HFF-Myc (cell line): ENCODE data around the gene IRAK4.
"Not testable (repeated sequence)": the region's sequence is repeated elsewhere in the genome, so short reads cannot be mapped to it uniquely, and the experiment has no call there.

ENCODE experiments used
- DNase-seq: peaks from one replicate; pipeline ENCODE4 v3.0.0-alpha.2; 2011; ENCODE audit warnings: low read depth; ENCODE audit errors: extremely low read depth
- H3K4me3 ChIP-seq: replicated peaks from 2 replicates; pipeline ENCODE4 v1.5.1; 2011; ENCODE audit warnings: low read depth, mild to moderate bottlenecking, control low read depth, low read length
- TF ChIP-seq, protein P1 (sequence below): IDR thresholded peaks from 2 replicates; pipeline ENCODE4 v1.5.1; 2012; ENCODE audit warnings: mild to moderate bottlenecking, low read depth, low read length, control low read depth; ENCODE audit errors: missing control alignments

Gene IRAK4

GRCh38 chr12:43749016-43749415 lies 9.7 kb upstream of the IRAK4 start:
- DNase-seq: no peak
- TF ChIP-seq, protein P1, sequence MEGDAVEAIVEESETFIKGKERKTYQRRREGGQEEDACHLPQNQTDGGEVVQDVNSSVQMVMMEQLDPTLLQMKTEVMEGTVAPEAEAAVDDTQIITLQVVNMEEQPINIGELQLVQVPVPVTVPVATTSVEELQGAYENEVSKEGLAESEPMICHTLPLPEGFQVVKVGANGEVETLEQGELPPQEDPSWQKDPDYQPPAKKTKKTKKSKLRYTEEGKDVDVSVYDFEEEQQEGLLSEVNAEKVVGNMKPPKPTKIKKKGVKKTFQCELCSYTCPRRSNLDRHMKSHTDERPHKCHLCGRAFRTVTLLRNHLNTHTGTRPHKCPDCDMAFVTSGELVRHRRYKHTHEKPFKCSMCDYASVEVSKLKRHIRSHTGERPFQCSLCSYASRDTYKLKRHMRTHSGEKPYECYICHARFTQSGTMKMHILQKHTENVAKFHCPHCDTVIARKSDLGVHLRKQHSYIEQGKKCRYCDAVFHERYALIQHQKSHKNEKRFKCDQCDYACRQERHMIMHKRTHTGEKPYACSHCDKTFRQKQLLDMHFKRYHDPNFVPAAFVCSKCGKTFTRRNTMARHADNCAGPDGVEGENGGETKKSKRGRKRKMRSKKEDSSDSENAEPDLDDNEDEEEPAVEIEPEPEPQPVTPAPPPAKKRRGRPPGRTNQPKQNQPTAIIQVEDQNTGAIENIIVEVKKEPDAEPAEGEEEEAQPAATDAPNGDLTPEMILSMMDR: no peak
- no peak overlapping the region for H3K4me3 ChIP-seq

DNA sequence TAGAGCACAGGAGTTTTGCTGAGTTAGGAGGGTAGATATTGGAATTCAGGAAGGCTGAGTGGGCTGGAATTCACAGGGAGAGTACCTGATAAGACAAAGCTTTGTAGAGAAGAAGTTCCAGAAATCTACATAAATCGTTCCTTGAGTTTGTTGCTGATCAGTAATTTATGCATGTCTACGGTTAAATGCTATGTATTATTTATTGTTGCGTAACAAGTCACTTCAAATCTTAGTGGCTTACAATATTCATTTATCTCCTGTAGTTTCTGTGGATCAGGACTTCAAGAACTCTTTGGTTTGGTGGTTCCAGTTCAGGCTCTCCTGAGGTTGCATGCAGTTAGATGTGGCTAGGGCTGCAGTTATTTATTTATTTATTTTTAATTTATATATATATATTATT lies 7.9 kb upstream of the IRAK4 start:
- DNase-seq: no peak
- no peak overlapping the region for H3K4me3 ChIP-seq
- TF ChIP-seq, protein P1: no peak

DNA sequence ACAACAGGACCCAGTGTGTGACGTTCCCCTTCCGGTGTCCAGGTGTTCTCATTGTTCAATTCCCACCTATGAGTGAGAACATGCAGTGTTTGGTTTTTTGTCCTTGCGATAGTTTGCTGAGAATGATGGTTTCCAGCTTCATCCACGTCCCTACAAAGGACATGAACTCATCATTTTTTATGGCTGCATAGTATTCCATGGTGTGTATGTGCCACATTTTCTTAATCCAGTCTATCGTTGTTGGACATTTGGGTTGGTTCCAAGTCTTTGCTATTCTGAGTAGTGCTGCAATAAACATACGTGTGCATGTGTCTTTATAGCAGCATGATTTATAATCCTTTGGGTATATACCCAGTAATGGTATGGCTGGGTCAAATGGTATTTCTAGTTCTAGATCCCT lies 7.4 kb upstream of the IRAK4 start:
- not testable (repeated sequence) for DNase-seq, H3K4me3 ChIP-seq

GRCh38 chr12:43754015-43754414 lies 4.7 kb upstream of the IRAK4 start:
- DNase-seq: no peak
- H3K4me3 ChIP-seq: no peak overlapping the region
- TF ChIP-seq, protein P1: no peak

DNA sequence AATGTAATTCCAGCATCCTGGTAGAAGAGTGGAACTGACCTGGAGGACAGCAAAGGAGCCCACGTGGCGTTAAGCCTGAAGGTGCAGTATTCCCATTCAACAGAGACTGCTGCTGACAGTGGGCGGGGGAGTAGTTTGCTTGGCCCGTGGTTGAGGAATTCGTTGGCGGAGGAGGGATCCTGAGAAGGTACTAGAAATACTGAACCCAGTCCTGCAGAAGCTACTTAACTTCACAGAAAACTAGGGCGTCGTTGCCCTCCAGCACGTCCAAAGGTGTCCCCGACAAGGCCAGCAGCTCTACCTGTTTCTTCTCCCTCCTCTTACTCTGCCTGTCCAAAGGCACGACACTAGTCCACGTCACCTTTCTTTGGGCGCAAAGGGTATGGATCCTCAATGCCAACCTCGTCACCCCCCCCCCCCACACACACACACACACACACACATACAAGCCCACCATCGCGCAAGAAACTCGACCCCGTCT lies 464 bp upstream of the IRAK4 start:
- peak overlapping the region; percentile 82 for H3K4me3 ChIP-seq
- DNase-seq: no peak
- TF ChIP-seq, protein P1: no peak

DNA sequence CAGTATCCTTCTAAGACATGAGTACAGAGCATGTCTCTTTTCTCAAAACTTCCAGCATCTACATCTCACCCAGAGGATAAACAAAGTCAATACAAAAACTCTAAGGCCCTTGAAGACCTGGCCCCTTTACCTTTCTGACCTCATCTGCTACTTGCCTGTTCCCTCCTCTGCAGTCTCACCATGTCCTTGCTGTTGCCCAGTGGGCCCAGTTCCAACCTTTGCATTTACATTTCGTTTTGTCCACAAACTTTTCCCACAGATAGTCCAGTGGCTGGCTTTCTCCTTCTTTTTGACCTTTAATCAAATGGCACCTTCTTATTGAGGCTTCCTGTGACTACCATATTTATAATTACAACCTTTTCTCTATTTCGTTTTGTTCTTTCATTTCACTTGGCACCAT lies 1.6 kb downstream of the IRAK4 start:
- H3K4me3 ChIP-seq: no peak overlapping the region
- TF ChIP-seq, protein P1: no peak
- no peak for DNase-seq

GRCh38 chr12:43761500-43761899 lies 2.7 kb downstream of the IRAK4 start:
- no peak overlapping the region for H3K4me3 ChIP-seq
- no peak for DNase-seq
- TF ChIP-seq, protein P1: no peak
